HG03196 (cell line): ENCODE measurements around the gene CCDC6.
"Not testable (repeated sequence)": the region's sequence is repeated elsewhere in the genome, so short reads cannot be mapped to it uniquely, and the experiment has no call there.

Experiments used
- ATAC-seq: cut with Tn5 transposase; IDR thresholded peaks from one replicate; pipeline ENCODE4 v1.9.1; 2021; ENCODE audit not compliant: unreplicated experiment

The CCDC6 gene

GRCh38 chr10:59881640-59882039 is 24.7 kb downstream of the CCDC6 start:
- ATAC-seq, result no peak

- ATAC-seq, result peak; percentile 66
Measured at GRCh38 chr10:59880971-59881510, 25.3 kb downstream of the CCDC6 start.

DNA sequence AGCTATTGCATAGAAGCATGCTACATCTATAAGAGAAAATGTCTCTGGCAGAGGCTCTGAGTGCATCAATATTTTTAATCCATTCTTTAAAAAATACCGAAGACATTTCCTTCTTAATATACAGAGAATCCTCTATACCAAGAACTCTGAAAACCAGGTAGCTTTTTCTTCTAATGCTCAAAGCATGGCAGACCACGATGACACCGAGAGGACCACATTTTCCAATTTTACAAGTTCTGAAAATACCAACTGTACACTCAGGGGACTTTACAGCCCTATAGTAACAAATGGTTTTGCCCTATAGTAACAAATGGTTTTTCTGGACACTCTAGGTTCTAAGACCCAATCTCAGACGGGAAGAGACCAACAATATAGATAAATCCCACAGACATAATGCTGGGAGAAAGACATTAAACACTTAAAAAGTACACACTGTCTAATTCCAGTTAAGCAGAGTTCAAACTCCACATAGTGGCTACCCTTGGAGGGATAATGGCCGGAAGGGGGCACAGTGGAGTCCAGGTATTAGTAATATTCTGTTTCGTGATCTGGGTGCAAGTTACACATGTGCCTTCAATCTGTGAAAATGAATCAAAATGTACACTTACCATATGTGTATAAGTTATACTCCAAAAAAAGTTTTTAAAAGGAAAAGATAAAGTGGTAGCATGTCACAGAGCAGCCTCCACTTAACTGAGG is 26.2 kb downstream of the CCDC6 start:
- no peak for ATAC-seq

- peak; percentile 40 for ATAC-seq
Measured at GRCh38 chr10:59879363-59879913, 26.9 kb downstream of the CCDC6 start.

DNA sequence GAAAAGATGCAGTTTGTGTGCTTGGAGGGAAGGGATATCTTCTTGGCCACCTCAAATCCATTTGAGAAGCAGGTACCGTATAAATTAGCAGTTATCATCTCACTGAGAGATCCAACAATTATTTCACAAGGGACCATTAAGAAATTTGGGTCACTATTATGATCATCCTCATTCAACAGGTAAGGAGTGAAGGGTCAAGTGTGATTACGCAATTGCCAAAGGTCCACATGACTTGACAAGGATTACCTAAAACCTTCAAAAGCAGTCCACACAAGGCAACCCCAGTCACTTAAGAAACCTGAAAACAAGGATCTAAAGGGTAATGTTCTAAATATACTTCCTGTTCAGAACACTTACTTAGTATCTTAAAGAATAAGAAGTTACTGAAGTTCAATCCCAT is 27.4 kb downstream of the CCDC6 start:
- no peak for ATAC-seq

GRCh38 chr10:59878289-59878688 is 28.1 kb downstream of the CCDC6 start:
- ATAC-seq, result no peak

DNA sequence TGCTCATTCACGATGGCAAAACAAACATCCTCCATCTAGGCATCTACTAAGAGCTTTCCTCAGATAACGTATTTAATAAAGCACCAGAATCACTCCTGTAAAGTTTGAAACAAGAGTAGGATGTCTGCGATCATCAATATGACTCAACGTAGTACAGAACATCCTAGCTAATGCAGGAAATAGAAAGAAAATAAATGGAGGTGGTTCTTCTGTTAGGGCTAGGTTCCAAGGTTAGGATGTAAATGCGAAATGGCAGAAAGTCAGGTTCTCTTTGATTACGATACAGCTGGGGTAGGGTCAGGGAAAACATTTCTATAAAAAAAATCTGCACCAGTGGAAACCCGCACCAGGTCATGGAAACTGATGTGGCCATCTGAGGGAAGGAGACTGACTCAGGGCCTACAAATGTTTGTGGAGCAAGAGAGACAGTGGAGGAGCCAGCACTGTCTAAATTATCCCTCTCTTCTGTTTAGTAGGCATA is 29.1 kb downstream of the CCDC6 start:
- no peak for ATAC-seq

DNA sequence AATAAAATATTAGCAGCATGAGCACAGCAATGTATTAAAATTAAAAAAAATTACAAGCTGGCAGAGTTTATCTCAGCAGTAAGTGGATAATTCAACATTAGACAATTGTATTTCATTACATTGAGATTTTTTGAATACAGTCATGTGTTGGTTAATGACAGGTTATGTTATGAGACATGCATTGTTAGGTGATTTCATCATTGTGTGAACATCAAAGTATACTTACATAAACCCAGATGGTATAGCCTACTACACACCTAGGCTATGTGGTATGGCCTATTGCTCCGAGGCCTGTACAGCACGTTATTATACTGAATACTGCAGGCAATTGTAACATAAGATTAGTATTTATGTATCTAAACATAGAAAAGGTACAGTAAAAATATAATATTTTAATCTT is 29.7 kb downstream of the CCDC6 start:
- no peak for ATAC-seq

- not testable (repeated sequence) for ATAC-seq
Measured at GRCh38 chr10:59876208-59876607, 30.1 kb downstream of the CCDC6 start.

DNA sequence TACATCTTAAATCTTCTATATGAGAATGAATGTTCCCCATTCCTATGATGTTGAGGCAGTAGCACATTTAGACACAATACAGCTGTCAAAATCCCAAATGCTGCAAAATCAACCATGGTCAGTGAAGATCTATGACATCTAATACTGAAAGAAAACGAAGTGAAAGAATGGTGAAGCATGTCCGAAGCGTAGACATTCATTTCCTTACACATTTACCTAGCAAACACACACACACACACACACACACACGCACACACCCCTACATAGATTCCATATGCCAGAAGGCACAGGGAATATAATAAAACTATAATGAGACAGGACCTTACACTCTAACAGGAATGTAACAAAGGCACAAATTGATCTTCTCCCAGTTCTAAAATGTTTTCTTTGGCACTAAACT is 32.5 kb downstream of the CCDC6 start:
- peak; percentile 65 for ATAC-seq

DNA sequence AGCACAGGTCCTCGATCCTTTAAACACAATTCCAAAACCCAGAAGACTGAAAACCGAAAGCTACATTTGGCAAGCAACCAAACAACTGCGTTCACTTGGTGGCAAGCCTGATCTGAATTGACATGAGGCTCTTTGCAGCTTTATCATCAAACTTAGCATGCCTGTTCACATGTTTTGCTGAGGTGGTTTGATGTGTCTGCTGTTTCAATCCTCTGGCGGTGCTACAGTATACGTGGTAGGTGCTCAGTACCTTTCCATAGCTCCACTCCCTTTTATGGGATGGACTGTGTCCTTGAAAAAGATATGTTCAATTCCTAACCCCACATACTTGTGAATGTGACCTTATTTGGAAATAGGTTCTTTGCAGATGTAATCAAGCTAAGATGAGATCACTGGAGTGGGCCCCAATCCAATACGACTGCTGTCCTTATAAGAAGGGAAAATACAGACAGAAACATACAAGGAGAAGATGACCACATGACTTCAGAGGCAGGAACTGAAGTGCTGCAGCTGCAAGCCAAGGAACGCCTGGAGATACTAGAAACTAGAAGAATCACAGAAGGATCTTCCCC is 33.4 kb downstream of the CCDC6 start:
- no peak for ATAC-seq

- no peak for ATAC-seq
Measured at GRCh38 chr10:59870152-59870551, 36.2 kb downstream of the CCDC6 start.

DNA sequence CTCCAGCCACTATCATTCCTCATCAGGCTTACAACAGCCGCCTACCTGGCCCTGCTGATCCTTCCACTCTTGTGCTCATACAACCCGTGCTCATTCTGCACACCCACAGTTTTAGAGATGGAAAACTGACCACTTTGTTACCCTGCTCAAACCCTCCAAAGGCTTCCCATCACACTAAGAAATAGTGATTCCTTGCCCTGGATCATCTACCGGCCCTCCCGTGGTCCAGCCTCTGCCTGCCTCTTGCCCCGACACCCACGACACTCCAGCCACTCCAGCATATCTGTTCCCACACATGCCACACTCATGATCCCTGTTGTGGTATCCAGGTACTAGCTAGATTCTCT is 36.8 kb downstream of the CCDC6 start:
- no peak for ATAC-seq

DNA sequence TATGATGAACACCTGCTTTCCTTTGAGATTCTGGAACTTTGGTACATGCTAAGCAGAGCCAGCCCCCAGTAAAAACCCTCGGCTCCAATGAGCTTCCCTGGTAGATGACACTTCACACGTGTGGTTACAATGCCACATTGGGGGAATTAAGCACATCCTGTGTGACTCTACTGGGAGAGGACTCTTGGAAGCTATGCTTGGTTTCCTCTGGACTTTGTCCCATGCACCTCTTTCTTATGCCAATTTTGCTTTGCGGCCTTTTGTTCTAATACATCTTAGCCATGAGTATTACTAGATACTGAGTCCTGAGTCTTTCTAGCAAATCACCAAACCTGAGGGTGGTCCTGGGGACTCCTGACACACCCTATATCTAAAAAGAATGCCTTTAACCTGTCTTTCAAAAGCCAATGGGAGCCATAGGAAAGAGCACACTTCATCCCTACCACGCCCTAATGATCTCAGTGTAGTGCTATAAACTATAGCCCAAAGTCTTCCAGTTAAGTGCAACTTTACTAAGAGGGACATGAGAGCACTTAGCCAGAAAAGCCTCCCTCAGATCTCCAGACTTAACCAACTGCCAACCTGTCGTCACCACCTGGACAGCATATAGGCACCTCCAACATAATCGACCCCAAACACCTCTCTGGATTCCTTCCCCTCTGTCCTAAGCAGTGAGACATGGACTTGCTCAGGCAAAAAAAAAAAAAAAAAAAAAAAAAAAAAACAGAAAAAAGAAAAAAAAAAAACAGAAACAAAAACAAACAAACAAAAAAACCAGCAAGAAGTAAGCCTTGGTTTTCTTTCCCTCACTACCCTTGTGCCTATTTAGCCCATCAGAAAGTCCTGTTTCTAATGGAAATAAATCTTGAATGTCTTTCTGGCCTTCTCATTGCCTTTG is 37.4 kb downstream of the CCDC6 start:
- ATAC-seq, result no peak

- no peak for ATAC-seq
Measured at GRCh38 chr10:59867590-59867989, 38.8 kb downstream of the CCDC6 start.

DNA sequence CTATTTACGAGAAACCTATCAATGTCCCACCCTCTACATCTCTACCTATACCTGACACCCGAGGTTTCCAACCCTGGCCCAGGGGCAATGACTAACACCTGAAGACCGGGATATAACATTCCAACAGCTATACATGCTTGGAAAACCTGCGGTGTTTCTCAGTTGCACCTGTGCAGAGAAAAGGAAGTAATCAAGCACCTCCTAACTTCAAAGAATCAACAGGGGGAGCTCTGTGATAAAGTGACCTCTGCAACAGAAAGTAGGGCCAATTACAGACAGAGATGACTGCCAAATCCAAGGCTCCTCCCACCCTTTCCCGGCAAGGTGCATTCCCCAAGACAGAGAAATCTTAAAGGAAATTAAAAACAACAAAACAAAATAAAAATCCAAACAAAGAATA is 41.3 kb downstream of the CCDC6 start:
- peak; percentile 82 for ATAC-seq

GRCh38 chr10:59864141-59864962 is 42.0 kb downstream of the CCDC6 start:
- ATAC-seq, result no peak

DNA sequence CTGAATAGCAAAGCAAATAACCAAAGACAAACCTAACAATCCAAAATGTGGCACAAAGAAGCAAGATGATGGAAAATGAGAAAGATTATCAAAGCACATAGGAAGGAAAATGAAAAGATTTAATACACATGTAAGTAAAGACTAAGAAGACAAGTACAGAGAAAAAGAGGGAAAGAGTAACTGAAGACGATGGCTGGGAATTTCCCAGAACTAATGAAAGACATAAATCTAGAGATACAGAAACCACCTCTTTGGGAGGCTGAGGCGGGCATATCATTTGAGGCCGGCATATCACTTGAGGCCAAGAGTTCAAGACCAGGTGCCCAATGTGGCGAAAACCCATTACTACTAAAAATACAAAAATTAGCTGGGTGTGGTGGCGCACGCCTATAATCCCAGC is 46.8 kb downstream of the CCDC6 start:
- ATAC-seq, result no peak

DNA sequence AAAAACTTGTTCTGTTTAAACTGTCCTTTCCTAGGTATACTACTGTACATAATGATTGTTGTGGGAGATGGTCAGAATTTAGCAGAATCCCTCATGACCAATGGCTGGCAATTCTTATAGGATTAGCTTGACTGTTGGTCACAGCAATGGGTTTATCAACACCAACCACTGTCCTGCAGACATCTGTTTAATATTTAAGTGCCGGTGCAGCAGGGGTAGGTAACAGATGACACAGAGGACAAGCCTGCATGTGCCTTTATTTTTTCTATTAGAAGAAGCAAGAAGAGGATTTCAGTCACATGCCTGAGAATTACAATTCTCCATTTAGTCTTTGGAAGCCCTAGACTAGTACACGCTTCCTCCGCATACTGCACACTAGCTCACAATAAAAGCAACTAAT is 48.4 kb downstream of the CCDC6 start:
- ATAC-seq, result no peak

GRCh38 chr10:59857049-59857448 is 49.3 kb downstream of the CCDC6 start:
- ATAC-seq, result no peak

GRCh38 chr10:59856104-59856503 is 50.3 kb downstream of the CCDC6 start:
- no peak for ATAC-seq
